Keratinocyte (primary cell): ENCODE data around the gene ALK. TPM values are rescaled to one million over a fixed set of nuclear protein-coding genes. Genes with fewer than 3 reads are reported as not detected.

ENCODE experiments used
- DNase-seq: peaks from one replicate; pipeline ENCODE4 v3.0.0-alpha.2; 2011; ENCODE audit warnings: low read depth, missing footprints, low spot score
- FAIRE-seq: peaks from 2 replicates; lab custom pipeline; 2011; peaks lifted over from hg19 to GRCh38; lab: Jason Lieb, UNC
- H2AFZ ChIP-seq: 2 replicates; pipeline ENCODE4 v1.6.0; 2012; ENCODE audit warnings: low read length, control low read depth, inconsistent platforms; ENCODE audit not compliant: control insufficient read depth
- H3K27ac ChIP-seq: 2 replicates; pipeline ENCODE4 v1.5.1; 2011; ENCODE audit warnings: low read length; ENCODE audit not compliant: control insufficient read depth, insufficient read depth
- H3K27me3 ChIP-seq: 3 replicates; pipeline ENCODE4 v1.6.0; 2011; ENCODE audit warnings: low read length; ENCODE audit not compliant: control insufficient read depth, insufficient read depth; ENCODE audit errors: extremely low read depth
- H3K36me3 ChIP-seq, 2 experiments: 2 replicates in 1 of 2; 3 replicates in 1 of 2; pipeline ENCODE4 v1.5.1; 2011; ENCODE audit warnings: low read length in 2 of 2, mild to moderate bottlenecking in 1 of 2; ENCODE audit not compliant: control insufficient read depth in 2 of 2, insufficient read depth in 2 of 2; ENCODE audit errors: extremely low read depth in 1 of 2
- H3K4me1 ChIP-seq: 3 replicates; pipeline ENCODE4 v1.5.1; 2011; ENCODE audit warnings: low read length; ENCODE audit not compliant: control insufficient read depth, insufficient read depth; ENCODE audit errors: extremely low read depth
- H3K4me2 ChIP-seq: 3 replicates; pipeline ENCODE4 v1.6.0; 2011; ENCODE audit warnings: low read depth, low read length; ENCODE audit not compliant: control insufficient read depth, insufficient read depth; ENCODE audit errors: extremely low read depth
- H3K4me3 ChIP-seq, 3 experiments: fragments of 200-600 bp in 1 of 3; sonication (generic) in 1 of 3; 2 replicates in 2 of 3; 3 replicates in 1 of 3; pipeline ENCODE4 v1.5.1; 2011 to 2016; ENCODE audit warnings: low read length in 3 of 3, mild to moderate bottlenecking in 3 of 3, control low read depth in 2 of 3, inconsistent platforms in 1 of 3, low read depth in 1 of 3, mixed read lengths in 1 of 3, mixed run types in 1 of 3, moderate library complexity in 1 of 3; ENCODE audit not compliant: control insufficient read depth in 2 of 3, insufficient read depth in 2 of 3; ENCODE audit errors: extremely low read depth in 1 of 3
- H3K79me2 ChIP-seq: 2 replicates; pipeline ENCODE4 v1.6.0; 2012; ENCODE audit warnings: low read length; ENCODE audit not compliant: control insufficient read depth, insufficient read depth
- H3K9ac ChIP-seq: 3 replicates; pipeline ENCODE4 v1.6.0; 2011; ENCODE audit warnings: low read length; ENCODE audit not compliant: control insufficient read depth, insufficient read depth; ENCODE audit errors: extremely low read depth
- H3K9me1 ChIP-seq: 3 replicates; pipeline ENCODE4 v1.6.0; 2011; ENCODE audit warnings: low read length; ENCODE audit not compliant: control insufficient read depth, insufficient read depth; ENCODE audit errors: extremely low read depth
- H3K9me3 ChIP-seq: 2 replicates; pipeline ENCODE4 v1.5.1; 2012; ENCODE audit warnings: low read depth, low read length; ENCODE audit not compliant: control insufficient read depth
- H4K20me1 ChIP-seq: 3 replicates; pipeline ENCODE4 v1.6.0; 2011; ENCODE audit warnings: low read length; ENCODE audit not compliant: control insufficient read depth, insufficient read depth; ENCODE audit errors: extremely low read depth
- CTCF ChIP-seq, 3 experiments: IDR thresholded peaks in 1 of 3; conservative IDR thresholded peaks in 1 of 3; optimal IDR thresholded peaks in 1 of 3; 2 replicates in 2 of 3; 3 replicates in 1 of 3; pipeline versions ENCODE3 to v1.5.1; 2011; ENCODE audit warnings: low read length in 3 of 3, mild to moderate bottlenecking in 3 of 3, moderate library complexity in 2 of 3, control low read depth in 1 of 3, inconsistent platforms in 1 of 3; ENCODE audit not compliant: insufficient read depth in 2 of 3; ENCODE audit errors: extremely low read depth in 1 of 3
- EZH2 ChIP-seq: IDR thresholded peaks from one replicate; pipeline ENCODE4 v1.6.1; 2012; ENCODE audit warnings: inconsistent platforms, mild to moderate bottlenecking, low read length, moderate library complexity
- dilution Hi-C: fragments of 300-500 bp; cut with MboI; formaldehyde crosslinking; loops from one replicate; pipeline ENCODE4 v1.7.0; 2020; ENCODE audit warnings: low sequenced_read_pairs; ENCODE audit not compliant: extremely low pct_ligation_motif_present
- polyA plus RNA-seq, 5 experiments: library from polyadenylated mRNA; depleted of rRNA in 3 of 5; stranded (reverse) in 3 of 5; stranded (forward) in 1 of 5; unstranded in 1 of 5; fragments of >200 nt; gene quantifications; 1 replicate in 1 of 5; 2 replicates in 3 of 5; 3 replicates in 1 of 5; pipeline versions ENCODE4 v1.2.1 to v1.2.3, GENCODE V29; 2011 to 2012; ENCODE audit warnings: missing spikeins in 2 of 5, low read depth in 1 of 5, low replicate concordance in 1 of 5

ALK gene
- polyA plus RNA-seq, 1 donor (not counting 4 experiments of a cell fraction or from before 2014, with no cell fraction given), result not detected

- no peaks in the 10 kb centered on the region for H4K20me1 ChIP-seq
- H3K9ac ChIP-seq, result no peak overlapping the region
- no peaks in the 10 kb centered on the region for H3K36me3 ChIP-seq
- no peak overlapping the region for H3K4me2 ChIP-seq
- no peak for DNase-seq
- no peak overlapping the region for H3K4me3 ChIP-seq
- H3K27me3 ChIP-seq, result no peaks in the 10 kb centered on the region
- H3K4me1 ChIP-seq, result no peaks in the 10 kb centered on the region
- no peaks in the 10 kb centered on the region for H3K79me2 ChIP-seq
- dilution Hi-C loops, result no loop called here
- FAIRE-seq, result no peak
- no peak overlapping the region for H2AFZ ChIP-seq
- TF ChIP-seq CTCF (optimal IDR thresholded peaks at IDR 0.05 in 1 of 3, IDR thresholded peaks at IDR 0.05 in 1 of 3, conservative IDR thresholded peaks at IDR 0.05 in 1 of 3; ENCODE audit: extremely low read depth in 1 of 3, insufficient read depth in 2 of 3, low read length in 3 of 3) (no peak), EZH2 (no peak)
- H3K27ac ChIP-seq, result no peak overlapping the region
- H3K9me3 ChIP-seq, result peaks cover 3% of the 10 kb centered on the region
- H3K9me1 ChIP-seq, result no peaks in the 10 kb centered on the region
These were observed 42.7 kb upstream of the ALK start for GRCh38 chr2:29963972-29964570.

GRCh38 chr2:29962922-29963321 lies 41.5 kb upstream of the ALK start:
- TF ChIP-seq CTCF (optimal IDR thresholded peaks at IDR 0.05 in 1 of 3, IDR thresholded peaks at IDR 0.05 in 1 of 3, conservative IDR thresholded peaks at IDR 0.05 in 1 of 3; ENCODE audit: extremely low read depth in 1 of 3, insufficient read depth in 2 of 3, low read length in 3 of 3) (no peak), EZH2 (no peak)
- H3K4me1 ChIP-seq, result no peaks in the 10 kb centered on the region
- no peaks in the 10 kb centered on the region for H3K79me2 ChIP-seq
- H3K9ac ChIP-seq, result no peak overlapping the region
- H3K27me3 ChIP-seq, result no peaks in the 10 kb centered on the region
- H2AFZ ChIP-seq, result no peak overlapping the region
- H3K4me2 ChIP-seq, result no peak overlapping the region
- H3K27ac ChIP-seq, result no peak overlapping the region
- no peak overlapping the region for H3K4me3 ChIP-seq
- no peaks in the 10 kb centered on the region for H3K9me1 ChIP-seq
- dilution Hi-C loops, result no loop called here
- H3K9me3 ChIP-seq, result peaks cover 3% of the 10 kb centered on the region
- no peak for DNase-seq
- FAIRE-seq, result no peak
- H4K20me1 ChIP-seq, result no peaks in the 10 kb centered on the region
- H3K36me3 ChIP-seq, result no peaks in the 10 kb centered on the region
